HG03442 (cell line): ENCODE results near the gene SCRN2.

Experiments
- ATAC-seq: cut with Tn5 transposase; IDR thresholded peaks from one replicate; pipeline ENCODE4 v1.9.1; 2021; ENCODE audit warnings: mild to moderate bottlenecking, moderate library complexity; ENCODE audit not compliant: unreplicated experiment

The SCRN2 gene

GRCh38 chr17:47847341-47848197 is 6.5 kb upstream of the SCRN2 start:
- ATAC-seq, result no peak

- ATAC-seq, result no peak
These were observed 5.8 kb upstream of the SCRN2 start for GRCh38 chr17:47846716-47847340.

GRCh38 chr17:47845716-47846075 is 4.6 kb upstream of the SCRN2 start:
- no peak for ATAC-seq

- no peak for ATAC-seq
These were observed 4.0 kb upstream of the SCRN2 start for GRCh38 chr17:47844814-47845715.

GRCh38 chr17:47844227-47844626 is 3.2 kb upstream of the SCRN2 start:
- ATAC-seq, result no peak

GRCh38 chr17:47843391-47843730 is 2.3 kb upstream of the SCRN2 start:
- ATAC-seq, result no peak

- no peak for ATAC-seq
These were observed 617 bp upstream of the SCRN2 start for GRCh38 chr17:47841488-47842291.

- ATAC-seq, result no peak
These were observed 902 bp downstream of the SCRN2 start for GRCh38 chr17:47840001-47840741.

- no peak for ATAC-seq
These were observed 2.0 kb downstream of the SCRN2 start for GRCh38 chr17:47839071-47839470.

- no peak for ATAC-seq
These were observed 2.4 kb downstream of the SCRN2 start for GRCh38 chr17:47838636-47839035.

GRCh38 chr17:47837401-47838039 is 3.6 kb downstream of the SCRN2 start:
- no peak for ATAC-seq

GRCh38 chr17:47836601-47837000 is 4.5 kb downstream of the SCRN2 start:
- no peak for ATAC-seq

GRCh38 chr17:47834756-47835155 is 6.3 kb downstream of the SCRN2 start:
- no peak for ATAC-seq

- no peak for ATAC-seq
These were observed 9.1 kb downstream of the SCRN2 start for GRCh38 chr17:47831934-47832327.

GRCh38 chr17:47831003-47831933 is 9.8 kb downstream of the SCRN2 start, which contains the start of the genes LRRC46 and MRPL10:
Gene LRRC46 (plus strand): TSS chr17:47831670. CDS start chr17:47831990, 320 bp downstream.
Gene MRPL10 (minus strand): TSS chr17:47831541. CDS start chr17:47831511, 30 bp downstream.
- peak; percentile 80 for ATAC-seq

GRCh38 chr17:47830396-47831002 is 10.6 kb downstream of the SCRN2 start:
- ATAC-seq, result no peak

GRCh38 chr17:47829870-47830269 is 11.2 kb downstream of the SCRN2 start:
- ATAC-seq, result no peak

GRCh38 chr17:47823519-47823918 is 17.6 kb downstream of the SCRN2 start:
- no peak for ATAC-seq
